ENCODE data around the gene C2orf15. TPM values are rescaled to one million over a fixed set of nuclear protein-coding genes. Genes with fewer than 3 reads are reported as not detected.

C2orf15 gene
- total and polyA plus RNA-seq, 2 of the 8 experiments (the other 6 are each of a cell fraction or from before 2014, with no cell fraction given) = 3.6 to 6.5 TPM

- no peak for TF ChIP-seq NRF1 (IDR thresholded peaks at IDR 0.05; ENCODE audit: low read depth, low read length)
These were observed 30.3 kb upstream of the C2orf15 start (continued) for GRCh38 chr2:99111236-99111635.

Measured in H1 (cell line).